ENCODE measurements around the gene SUSD6. TPM values are rescaled to one million over a fixed set of nuclear protein-coding genes. Genes with fewer than 3 reads are reported as not detected.
"Not testable (repeated sequence)": the region's sequence is repeated elsewhere in the genome, so short reads cannot be mapped to it uniquely, and the experiment has no call there.

SUSD6 gene
- total RNA-seq, 2 experiments from 2014 or later, result 42.9 to 44.5 TPM

- no peak overlapping the region for H3K27ac Mint-ChIP-seq
- POLR2A ChIA-PET, result no interaction called here
- DNase-seq (no peak), ATAC-seq (ENCODE audit: low read depth) (no peak)
- H3K4me3 Mint-ChIP-seq, result no peak overlapping the region
- H3K27me3 Mint-ChIP-seq, result no peaks in the 10 kb centered on the region
- no peaks in the 10 kb centered on the region for H3K9me3 Mint-ChIP-seq
- H3K36me3 Mint-ChIP-seq, result peaks cover 29% of the 10 kb centered on the region
- peaks cover 48% of the 10 kb centered on the region for H3K4me1 Mint-ChIP-seq
Observed at GRCh38 chr14:69694730-69695281, 83.4 kb downstream of the SUSD6 start.

- no peak overlapping the region for H3K4me3 Mint-ChIP-seq
- H3K36me3 Mint-ChIP-seq, result peaks cover 24% of the 10 kb centered on the region
- H3K27ac Mint-ChIP-seq, result peak overlapping the region; percentile 36
- no peaks in the 10 kb centered on the region for H3K9me3 Mint-ChIP-seq
- ATAC-seq (ENCODE audit: low read depth) (no peak), DNase-seq (no peak)
- H3K27me3 Mint-ChIP-seq, result no peaks in the 10 kb centered on the region
- H3K4me1 Mint-ChIP-seq, result peaks cover 46% of the 10 kb centered on the region
- POLR2A ChIA-PET, result no interaction called here
Observed at GRCh38 chr14:69695322-69696203, 84.2 kb downstream of the SUSD6 start.

- no peak overlapping the region for H3K4me3 Mint-ChIP-seq
- DNase-seq, result no peak
Observed at GRCh38 chr14:69696204-69696527, 84.8 kb downstream of the SUSD6 start.

GRCh38 chr14:69696633-69697557 lies 85.5 kb downstream of the SUSD6 start:
- Mint-ChIP-seq H3K4me3 (peak overlapping the region; percentile 41), H3K36me3 (peaks cover 25% of the 10 kb centered on the region), H3K27ac (peak overlapping the region; percentile 68), H3K27me3 (no peaks in the 10 kb centered on the region), H3K4me1 (peaks cover 52% of the 10 kb centered on the region), H3K9me3 (no peaks in the 10 kb centered on the region)
- POLR2A ChIA-PET, result no interaction called here
- no peak for DNase-seq
- peak; percentile 70 for ATAC-seq (ENCODE audit: low read depth)

More at GRCh38 chr14:69696204-69696527, 84.8 kb downstream of the SUSD6 start:
- ATAC-seq (ENCODE audit: low read depth), result no peak
- Mint-ChIP-seq H3K27ac (peak overlapping the region; percentile 36), H3K4me1 (peaks cover 47% of the 10 kb centered on the region), H3K27me3 (no peaks in the 10 kb centered on the region), H3K36me3 (peaks cover 24% of the 10 kb centered on the region), H3K9me3 (no peaks in the 10 kb centered on the region)
- POLR2A ChIA-PET, result no interaction called here

GRCh38 chr14:69698572-69698971 lies 87.2 kb downstream of the SUSD6 start:
- Mint-ChIP-seq H3K9me3 (no peaks in the 10 kb centered on the region), H3K36me3 (peaks cover 27% of the 10 kb centered on the region), H3K4me1 (peaks cover 66% of the 10 kb centered on the region), H3K4me3 (no peak overlapping the region), H3K27ac (no peak overlapping the region), H3K27me3 (no peaks in the 10 kb centered on the region)
- POLR2A ChIA-PET, result no interaction called here
- DNase-seq, result no peak
- no peak for ATAC-seq (ENCODE audit: low read depth)

- DNase-seq; H3K9me3 Mint-ChIP-seq; H3K4me3 Mint-ChIP-seq; ATAC-seq (ENCODE audit: low read depth); H3K27me3 Mint-ChIP-seq; H3K27ac Mint-ChIP-seq; POLR2A ChIA-PET: not testable (repeated sequence)
- Mint-ChIP-seq H3K36me3 (peaks cover 29% of the 10 kb centered on the region), H3K4me1 (peaks cover 66% of the 10 kb centered on the region)
Observed at GRCh38 chr14:69699243-69699642, 87.8 kb downstream of the SUSD6 start.

GRCh38 chr14:69699748-69700303 lies 88.4 kb downstream of the SUSD6 start:
- POLR2A ChIA-PET, result no interaction called here
- Mint-ChIP-seq H3K27ac (no peak overlapping the region), H3K36me3 (peaks cover 32% of the 10 kb centered on the region), H3K4me3 (no peak overlapping the region), H3K4me1 (peaks cover 68% of the 10 kb centered on the region), H3K27me3 (no peaks in the 10 kb centered on the region), H3K9me3 (no peaks in the 10 kb centered on the region)
- DNase-seq, result no peak
- ATAC-seq (ENCODE audit: low read depth), result no peak

GRCh38 chr14:69700575-69700974 lies 89.2 kb downstream of the SUSD6 start:
- no peak for DNase-seq
- POLR2A ChIA-PET, result no interaction called here
- Mint-ChIP-seq H3K4me1 (peaks cover 69% of the 10 kb centered on the region), H3K27me3 (no peaks in the 10 kb centered on the region), H3K4me3 (no peak overlapping the region), H3K9me3 (no peaks in the 10 kb centered on the region), H3K36me3 (peaks cover 37% of the 10 kb centered on the region), H3K27ac (no peak overlapping the region)
- ATAC-seq (ENCODE audit: low read depth), result no peak

GRCh38 chr14:69701291-69701690 lies 89.9 kb downstream of the SUSD6 start:
- Mint-ChIP-seq H3K9me3 (no peaks in the 10 kb centered on the region), H3K4me3 (no peak overlapping the region), H3K4me1 (peaks cover 69% of the 10 kb centered on the region), H3K36me3 (peaks cover 39% of the 10 kb centered on the region), H3K27ac (no peak overlapping the region), H3K27me3 (no peaks in the 10 kb centered on the region)
- POLR2A ChIA-PET, result interaction anchor here (0.7 to 0.8 kb wide), 2 partner anchors 8 to 66 kb away, joined by 3 to 4 read pairs; partner anchors contain the start of gene SRSF5
- ATAC-seq (ENCODE audit: low read depth), result no peak
- no peak for DNase-seq

- Mint-ChIP-seq H3K4me3 (no peak overlapping the region), H3K9me3 (no peaks in the 10 kb centered on the region), H3K36me3 (peaks cover 38% of the 10 kb centered on the region), H3K27me3 (no peaks in the 10 kb centered on the region), H3K4me1 (peaks cover 65% of the 10 kb centered on the region), H3K27ac (no peak overlapping the region)
- POLR2A ChIA-PET, result interaction anchor here (0.8 kb wide), 1 partner anchor 65 kb away, joined by 3 read pairs; the partner anchor contains the start of gene SRSF5
- DNase-seq (no peak), ATAC-seq (ENCODE audit: low read depth) (no peak)
Observed at GRCh38 chr14:69701857-69702256, 90.5 kb downstream of the SUSD6 start.

- H3K36me3 Mint-ChIP-seq, result peaks cover 40% of the 10 kb centered on the region
- ATAC-seq (ENCODE audit: low read depth), result peak; percentile 76
- peak overlapping the region; percentile 14 for H3K27ac Mint-ChIP-seq
- H3K4me3 Mint-ChIP-seq, result peak overlapping the region; percentile 4
- POLR2A ChIA-PET, result no interaction called here
- no peaks in the 10 kb centered on the region for H3K9me3 Mint-ChIP-seq
- no peaks in the 10 kb centered on the region for H3K27me3 Mint-ChIP-seq
- H3K4me1 Mint-ChIP-seq, result peaks cover 60% of the 10 kb centered on the region
- no peak for DNase-seq
Observed at GRCh38 chr14:69703047-69704039, 91.9 kb downstream of the SUSD6 start.

GRCh38 chr14:69704319-69704718 lies 92.9 kb downstream of the SUSD6 start:
- Mint-ChIP-seq H3K4me3 (no peak overlapping the region), H3K4me1 (peaks cover 57% of the 10 kb centered on the region), H3K27ac (no peak overlapping the region), H3K36me3 (peaks cover 38% of the 10 kb centered on the region), H3K9me3 (no peaks in the 10 kb centered on the region), H3K27me3 (no peaks in the 10 kb centered on the region)
- ATAC-seq (ENCODE audit: low read depth) (no peak), DNase-seq (no peak)
- POLR2A ChIA-PET, result no interaction called here

Data from activated naive CD8-positive, alpha-beta T cell treated with anti-CD3 and anti-CD28 coated beads, Interleukin-2, amount 10 ng/mL, durations not matched to agents 7 days and 5 days (primary cell).